Measurements from ENCODE around the gene JMJD1C. TPM values are rescaled to one million over a fixed set of nuclear protein-coding genes. Genes with fewer than 3 reads are reported as not detected.
"Not testable (repeated sequence)": the region's sequence is repeated elsewhere in the genome, so short reads cannot be mapped to it uniquely, and the experiment has no call there.

JMJD1C gene
- polyA plus RNA-seq, 1 donor = 104 TPM

DNA sequence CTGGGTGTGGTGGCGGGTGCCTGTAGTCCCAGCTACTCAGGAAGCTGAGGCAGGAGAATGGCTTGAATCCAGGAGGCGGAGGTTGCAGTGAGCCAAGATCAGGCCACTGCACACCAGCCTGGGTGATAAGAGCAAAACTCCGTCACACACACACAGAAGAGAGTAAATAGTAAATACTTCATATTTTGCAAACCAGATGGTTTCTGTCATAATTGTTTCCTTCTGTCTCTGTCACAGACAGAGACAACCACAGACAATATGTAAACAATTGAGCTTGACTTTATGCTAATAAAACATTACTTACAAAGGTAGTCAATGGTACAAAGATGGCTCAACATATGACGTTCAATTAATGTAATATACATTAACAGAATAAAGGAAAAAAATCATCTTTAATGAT is 83.7 kb downstream of the JMJD1C start:
- 100% methylated on average over 2 of the region's 4 CpGs for WGBS (ENCODE audit: insufficient coverage, low lambda C conversion rate)
- no peak overlapping the region for H3K4me3 ChIP-seq (ENCODE audit: low read length)
- no peak overlapping the region for H3K27ac ChIP-seq (ENCODE audit: low read length)
- H3K36me3 ChIP-seq (ENCODE audit: control insufficient read depth, insufficient read depth, low read length) = peaks cover 6% of the 10 kb centered on the region
- no peak for DNase-seq
- H3K4me1 ChIP-seq (ENCODE audit: control insufficient read depth, insufficient read depth, low read length) = no peaks in the 10 kb centered on the region
- no peaks in the 10 kb centered on the region for H3K9me3 ChIP-seq (ENCODE audit: control insufficient read depth, low read depth, low read length)
- no peaks in the 10 kb centered on the region for H3K27me3 ChIP-seq (ENCODE audit: control insufficient read depth, insufficient read depth, low read length)

DNA sequence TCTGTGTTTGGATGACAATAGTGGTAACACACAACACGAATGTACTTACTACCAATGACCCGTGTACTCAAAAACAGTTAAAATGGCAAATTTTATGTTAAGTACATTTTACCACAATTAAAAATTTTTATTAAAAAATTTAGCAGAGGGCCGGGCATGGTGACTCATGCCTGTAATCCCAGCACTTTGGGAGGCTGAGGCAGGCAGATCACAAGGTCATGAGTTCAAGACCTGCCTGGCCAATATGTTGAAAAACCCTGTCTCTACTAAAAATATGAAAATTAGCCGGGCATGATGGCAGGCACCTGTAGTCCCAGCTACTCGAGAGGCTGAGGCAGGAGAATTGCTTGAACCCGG is 88.5 kb downstream of the JMJD1C start:
- not testable (repeated sequence) for H3K4me3 ChIP-seq (ENCODE audit: low read length); H3K4me1 ChIP-seq (ENCODE audit: control insufficient read depth, insufficient read depth, low read length); H3K27ac ChIP-seq (ENCODE audit: low read length); DNase-seq; H3K27me3 ChIP-seq (ENCODE audit: control insufficient read depth, insufficient read depth, low read length); H3K9me3 ChIP-seq (ENCODE audit: control insufficient read depth, low read depth, low read length)
- H3K36me3 ChIP-seq (ENCODE audit: control insufficient read depth, insufficient read depth, low read length) = peaks cover 14% of the 10 kb centered on the region
- no CpG with 5 or more reads among the region's 6 CpGs for WGBS (ENCODE audit: insufficient coverage, low lambda C conversion rate)

DNA sequence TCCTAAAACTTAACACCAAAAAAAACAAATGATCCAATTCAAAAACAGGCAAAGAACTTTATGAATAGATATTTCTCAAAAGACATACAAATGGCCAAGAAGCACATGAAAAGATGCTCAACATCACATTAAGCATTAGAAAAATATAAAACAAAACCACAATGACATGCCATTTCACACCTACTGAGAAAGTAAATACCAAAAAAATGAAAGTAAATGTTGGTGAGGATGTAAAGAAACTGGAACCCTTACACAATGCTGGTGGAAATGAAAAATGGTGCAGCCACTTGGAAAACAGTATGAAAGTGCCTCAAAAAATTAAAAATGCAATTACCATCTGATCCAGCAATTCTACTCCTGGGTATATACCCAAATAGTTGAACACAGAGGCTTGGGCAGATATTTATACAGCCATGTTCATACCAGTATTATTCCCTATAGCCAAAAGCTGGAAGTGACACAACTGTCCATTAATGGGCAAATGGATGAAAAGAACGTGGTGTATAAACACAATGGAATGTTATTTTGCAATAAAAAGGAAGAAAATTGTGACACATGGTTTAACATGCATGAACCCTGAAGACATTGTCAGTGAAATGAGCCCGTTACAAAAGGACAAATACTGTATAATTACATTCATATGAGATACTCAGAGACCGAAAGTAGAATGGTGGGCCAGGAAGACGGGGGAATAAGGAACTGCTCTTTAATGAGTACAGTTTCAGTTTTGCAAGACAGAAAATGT is 89.0 kb downstream of the JMJD1C start:
- no peak overlapping the region for H3K27ac ChIP-seq (ENCODE audit: low read length)
- H3K27me3 ChIP-seq (ENCODE audit: control insufficient read depth, insufficient read depth, low read length) = no peaks in the 10 kb centered on the region
- no peaks in the 10 kb centered on the region for H3K9me3 ChIP-seq (ENCODE audit: control insufficient read depth, low read depth, low read length)
- peaks cover 14% of the 10 kb centered on the region for H3K36me3 ChIP-seq (ENCODE audit: control insufficient read depth, insufficient read depth, low read length)
- no peak overlapping the region for H3K4me3 ChIP-seq (ENCODE audit: low read length)
- H3K4me1 ChIP-seq (ENCODE audit: control insufficient read depth, insufficient read depth, low read length) = no peaks in the 10 kb centered on the region
- DNase-seq = no peak
- whole genome bisulfite sequencing (ENCODE audit: insufficient coverage, low lambda C conversion rate) = 100% methylated on average over 2 of the region's 4 CpGs

DNA sequence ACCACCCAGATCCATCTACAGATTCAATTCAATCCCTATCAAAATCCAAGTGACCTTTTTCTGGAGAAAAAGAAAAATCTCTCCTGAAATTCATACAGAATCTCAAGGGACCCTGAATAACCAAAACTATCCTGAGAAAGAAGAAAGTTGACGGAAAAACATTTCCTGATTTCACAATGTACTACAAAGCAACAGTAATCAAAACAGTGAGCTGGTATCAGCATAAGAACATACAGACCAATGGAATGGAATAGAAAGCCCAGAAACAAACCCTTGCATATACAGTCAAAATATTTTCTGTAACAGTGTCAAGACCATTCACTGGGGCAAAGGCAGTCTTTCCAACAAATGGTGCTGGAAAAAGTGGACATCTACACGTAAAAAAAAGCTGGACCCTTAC is 89.9 kb downstream of the JMJD1C start:
- no peaks in the 10 kb centered on the region for H3K9me3 ChIP-seq (ENCODE audit: control insufficient read depth, low read depth, low read length)
- 100% methylated on average over 1 of the region's 2 CpGs for WGBS (ENCODE audit: insufficient coverage, low lambda C conversion rate)

DNA sequence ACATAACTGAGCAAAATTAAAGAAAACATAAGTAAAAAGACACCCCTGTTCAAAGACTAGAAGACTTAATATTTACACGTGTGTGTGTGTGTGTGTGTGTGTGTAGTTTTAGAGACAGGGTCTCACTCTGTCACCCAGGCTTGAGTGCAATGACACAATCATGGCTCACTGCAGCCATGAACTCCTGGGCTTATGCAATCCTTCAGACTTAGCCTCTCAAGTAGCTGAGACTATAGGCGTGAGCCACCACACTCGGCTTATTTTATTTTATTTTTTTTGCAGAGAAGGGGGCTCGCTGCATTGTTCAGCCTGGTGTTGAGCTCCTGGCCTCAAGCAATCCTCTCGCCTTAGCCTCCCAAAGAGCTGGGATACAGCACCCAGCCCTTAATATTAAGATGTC is 90.3 kb downstream of the JMJD1C start:
- DNase-seq = no peak
- Histone ChIP-seq H3K27me3 (ENCODE audit: control insufficient read depth, insufficient read depth, low read length) (no peaks in the 10 kb centered on the region), H3K36me3 (ENCODE audit: control insufficient read depth, insufficient read depth, low read length) (peaks cover 14% of the 10 kb centered on the region), H3K4me1 (ENCODE audit: control insufficient read depth, insufficient read depth, low read length) (no peaks in the 10 kb centered on the region), H3K27ac (ENCODE audit: low read length) (no peak overlapping the region), H3K9me3 (ENCODE audit: control insufficient read depth, low read depth, low read length) (no peaks in the 10 kb centered on the region), H3K4me3 (ENCODE audit: low read length) (no peak overlapping the region)
- WGBS (ENCODE audit: insufficient coverage, low lambda C conversion rate) = no CpG with 5 or more reads among the region's 5 CpGs

More for the DNA sequence above, 89.9 kb downstream of the JMJD1C start:
- no peak overlapping the region for H3K27ac ChIP-seq (ENCODE audit: low read length)
- no peaks in the 10 kb centered on the region for H3K27me3 ChIP-seq (ENCODE audit: control insufficient read depth, insufficient read depth, low read length)
- no peak overlapping the region for H3K4me3 ChIP-seq (ENCODE audit: low read length)
- DNase-seq = no peak
- H3K36me3 ChIP-seq (ENCODE audit: control insufficient read depth, insufficient read depth, low read length) = peaks cover 14% of the 10 kb centered on the region
- H3K4me1 ChIP-seq (ENCODE audit: control insufficient read depth, insufficient read depth, low read length) = no peaks in the 10 kb centered on the region

DNA sequence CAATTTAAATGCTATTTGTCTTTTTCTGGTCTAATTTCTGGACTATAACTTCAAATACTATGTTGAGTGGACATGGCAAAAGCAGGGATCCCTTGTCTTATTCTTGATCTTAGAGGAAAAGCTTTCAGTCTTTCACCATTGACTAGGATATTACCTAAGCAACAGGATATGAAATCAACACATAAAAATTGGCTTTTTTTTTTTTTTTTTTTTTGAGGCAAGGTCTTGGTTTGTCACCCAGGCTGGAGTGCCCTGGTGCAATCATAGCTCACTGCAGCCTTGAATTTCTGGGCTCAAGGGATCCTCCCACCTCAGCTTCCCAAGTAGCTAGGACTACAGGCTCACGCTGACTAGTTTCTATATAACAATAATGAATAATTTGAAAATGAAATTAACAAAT is 90.8 kb downstream of the JMJD1C start:
- Histone ChIP-seq H3K9me3 (ENCODE audit: control insufficient read depth, low read depth, low read length) (no peaks in the 10 kb centered on the region), H3K27ac (ENCODE audit: low read length) (no peak overlapping the region), H3K27me3 (ENCODE audit: control insufficient read depth, insufficient read depth, low read length) (no peaks in the 10 kb centered on the region), H3K4me3 (ENCODE audit: low read length) (no peak overlapping the region), H3K4me1 (ENCODE audit: control insufficient read depth, insufficient read depth, low read length) (no peaks in the 10 kb centered on the region), H3K36me3 (ENCODE audit: control insufficient read depth, insufficient read depth, low read length) (peaks cover 12% of the 10 kb centered on the region)
- no peak for DNase-seq
- WGBS (ENCODE audit: insufficient coverage, low lambda C conversion rate) = no CpG with 5 or more reads among the region's 1 CpG

DNA sequence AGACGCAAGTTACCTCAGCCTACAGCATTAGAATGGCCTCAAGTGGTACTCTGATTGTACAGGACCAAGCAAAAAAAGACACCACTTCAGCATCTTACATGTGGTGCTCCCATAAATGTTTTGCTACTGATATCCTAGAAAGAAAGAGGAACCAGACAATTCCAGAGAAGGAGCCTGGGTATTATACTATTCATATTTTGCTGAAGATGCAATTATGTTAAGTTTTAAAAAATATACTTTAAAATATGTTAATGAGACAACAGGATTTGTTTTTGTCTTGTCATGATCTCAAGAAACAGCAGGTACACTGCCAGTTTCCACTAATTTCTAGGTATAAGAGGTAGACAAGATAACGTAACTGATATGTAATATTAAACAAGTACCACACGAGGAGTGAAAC is 92.6 kb downstream of the JMJD1C start:
- 100% methylated on average over 2 of the region's 3 CpGs for WGBS (ENCODE audit: insufficient coverage, low lambda C conversion rate)
- H3K4me1 ChIP-seq (ENCODE audit: control insufficient read depth, insufficient read depth, low read length) = no peaks in the 10 kb centered on the region

DNA sequence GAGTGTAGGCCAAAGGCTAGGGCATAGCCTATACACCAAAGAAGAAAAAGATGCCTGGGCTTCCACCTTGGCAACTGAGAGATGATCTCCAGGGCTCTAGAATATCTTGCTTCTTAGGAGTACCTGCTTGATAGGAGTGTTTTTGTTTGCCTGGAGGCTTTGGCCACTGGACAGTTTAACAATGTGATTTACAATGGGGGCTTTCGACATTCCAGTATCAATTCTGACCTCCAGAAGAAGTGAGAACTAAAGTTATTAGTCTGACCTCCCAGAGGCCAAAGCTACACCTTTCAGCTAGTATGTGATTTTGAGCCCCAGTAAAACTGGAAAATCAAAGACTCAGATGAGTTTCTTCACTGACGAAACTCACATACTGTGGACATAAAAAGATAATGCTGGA is 96.1 kb downstream of the JMJD1C start:
- WGBS (ENCODE audit: insufficient coverage, low lambda C conversion rate) = no CpG with 5 or more reads among the region's 2 CpGs
- Histone ChIP-seq H3K4me3 (ENCODE audit: low read length) (no peak overlapping the region), H3K27me3 (ENCODE audit: control insufficient read depth, insufficient read depth, low read length) (no peaks in the 10 kb centered on the region), H3K27ac (ENCODE audit: low read length) (no peak overlapping the region), H3K36me3 (ENCODE audit: control insufficient read depth, insufficient read depth, low read length) (peaks cover 3% of the 10 kb centered on the region), H3K4me1 (ENCODE audit: control insufficient read depth, insufficient read depth, low read length) (no peaks in the 10 kb centered on the region), H3K9me3 (ENCODE audit: control insufficient read depth, low read depth, low read length) (no peaks in the 10 kb centered on the region)
- no peak for DNase-seq

More for the DNA sequence above, 92.6 kb downstream of the JMJD1C start:
- no peak for DNase-seq
- H3K27ac ChIP-seq (ENCODE audit: low read length) = no peak overlapping the region
- H3K36me3 ChIP-seq (ENCODE audit: control insufficient read depth, insufficient read depth, low read length) = peaks cover 9% of the 10 kb centered on the region
- no peaks in the 10 kb centered on the region for H3K9me3 ChIP-seq (ENCODE audit: control insufficient read depth, low read depth, low read length)
- no peak overlapping the region for H3K4me3 ChIP-seq (ENCODE audit: low read length)
- no peaks in the 10 kb centered on the region for H3K27me3 ChIP-seq (ENCODE audit: control insufficient read depth, insufficient read depth, low read length)

DNA sequence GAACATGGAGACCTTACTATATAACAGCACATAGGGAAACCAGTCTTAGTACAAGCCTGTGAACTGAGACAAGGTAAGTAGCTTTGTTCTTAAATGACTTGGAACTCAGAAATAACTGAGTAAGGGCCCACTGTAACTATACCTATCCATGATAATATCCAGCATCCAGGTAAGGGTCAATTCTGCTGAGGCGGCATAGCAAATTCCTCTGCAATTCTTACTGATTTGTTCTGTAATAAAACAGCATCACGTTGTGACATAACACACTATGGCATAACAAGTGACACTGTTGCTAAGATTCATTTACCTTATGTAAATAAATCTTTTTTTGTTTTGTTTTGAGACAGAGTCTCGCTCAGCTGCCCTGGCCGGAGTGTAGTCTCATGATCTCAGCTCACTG is 97.4 kb downstream of the JMJD1C start:
- Histone ChIP-seq H3K4me3 (ENCODE audit: low read length) (no peak overlapping the region), H3K4me1 (ENCODE audit: control insufficient read depth, insufficient read depth, low read length) (no peaks in the 10 kb centered on the region), H3K36me3 (ENCODE audit: control insufficient read depth, insufficient read depth, low read length) (peaks cover 3% of the 10 kb centered on the region), H3K9me3 (ENCODE audit: control insufficient read depth, low read depth, low read length) (no peaks in the 10 kb centered on the region), H3K27ac (ENCODE audit: low read length) (no peak overlapping the region), H3K27me3 (ENCODE audit: control insufficient read depth, insufficient read depth, low read length) (no peaks in the 10 kb centered on the region)
- no CpG with 5 or more reads among the region's 4 CpGs for WGBS (ENCODE audit: insufficient coverage, low lambda C conversion rate)
- no peak for DNase-seq

DNA sequence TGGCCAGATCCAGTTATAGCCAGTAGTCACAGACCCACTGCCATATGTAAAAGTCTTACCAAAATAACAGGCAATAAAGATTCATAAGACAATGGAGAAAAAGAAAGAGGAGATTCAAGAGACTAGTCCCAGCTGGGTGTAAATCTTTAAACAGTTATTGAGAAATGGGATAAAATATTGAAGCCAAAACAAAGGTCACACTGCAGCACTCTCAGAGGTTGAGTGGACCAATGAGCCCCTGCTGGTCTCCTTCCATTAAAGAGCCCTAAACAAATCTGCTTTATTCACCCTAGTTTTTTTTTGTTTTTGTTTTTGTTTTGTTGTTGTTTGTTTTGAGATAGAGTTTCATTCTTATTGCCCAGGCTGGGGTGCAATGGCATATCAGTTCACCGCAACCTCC is 98.8 kb downstream of the JMJD1C start:
- no peaks in the 10 kb centered on the region for H3K27me3 ChIP-seq (ENCODE audit: control insufficient read depth, insufficient read depth, low read length)
- no peaks in the 10 kb centered on the region for H3K36me3 ChIP-seq (ENCODE audit: control insufficient read depth, insufficient read depth, low read length)
- H3K4me3 ChIP-seq (ENCODE audit: low read length) = no peak overlapping the region
- H3K4me1 ChIP-seq (ENCODE audit: control insufficient read depth, insufficient read depth, low read length) = no peaks in the 10 kb centered on the region
- DNase-seq = no peak
- no peaks in the 10 kb centered on the region for H3K9me3 ChIP-seq (ENCODE audit: control insufficient read depth, low read depth, low read length)
- no CpG with 5 or more reads among the region's 1 CpG for WGBS (ENCODE audit: insufficient coverage, low lambda C conversion rate)
- H3K27ac ChIP-seq (ENCODE audit: low read length) = no peak overlapping the region
